ENCODE data around the gene MAPK9. TPM values are rescaled to one million over a fixed set of nuclear protein-coding genes. Genes with fewer than 3 reads are reported as not detected.
A peak's percentile ranks its signal among the peaks of the same experiment; 100 is the strongest.

MAPK9 gene
- total RNA-seq, 1 experiment from 2014 or later = 54.0 TPM

- H2AFZ ChIP-seq = no peak overlapping the region
- H3K9me3 ChIP-seq (ENCODE audit: insufficient read depth, low read depth) = no peaks in the 10 kb centered on the region
- peaks cover 47% of the 10 kb centered on the region for H3F3A ChIP-seq (ENCODE audit: insufficient read depth, low read depth)
- H3K4me1 ChIP-seq (replicated peaks; ENCODE audit: insufficient read depth) = peaks cover 57% of the 10 kb centered on the region
- no peaks in the 10 kb centered on the region for H4K20me1 ChIP-seq (ENCODE audit: insufficient read depth)
- peaks cover 7% of the 10 kb centered on the region; the same call in 1 of the 2 replicates for H3K79me2 ChIP-seq (ENCODE audit: low read depth)
- H3K27ac ChIP-seq = peak overlapping the region; percentile 90
- TF ChIP-seq EZH2 (IDR thresholded peaks at IDR 0.05; ENCODE audit: low read depth) (no peak), CTCF (conservative IDR thresholded peaks at IDR 0.05) (no peak)
- CTCF ChIA-PET = interaction anchor here (0.6 to 1.1 kb wide), 3 partner anchors 16 to 112 kb away, joined by 3 to 6 read pairs (median 4); no protein-coding TSS in a partner anchor
- H3K9me2 ChIP-seq (ENCODE audit: insufficient read depth) = no peaks in the 10 kb centered on the region
- POLR2A ChIA-PET (ENCODE audit: unreplicated experiment) = interaction anchor here (0.6 kb wide), 1 partner anchor 137 kb away, joined by 4 read pairs; no protein-coding TSS in a partner anchor
- TSS peak; percentile 30 for BruUV-seq (replicated peaks)
- H3K4me2 ChIP-seq = peak overlapping the region; percentile 77
- 0 out of 2 replicates have a peak overlapping the region, but pooled peaks have one; percentile 38 for H3K4me3 ChIP-seq
- H3K36me3 ChIP-seq (ENCODE audit: low read depth) = no peaks in the 10 kb centered on the region
- no peaks in the 10 kb centered on the region for H3K27me3 ChIP-seq (ENCODE audit: insufficient read depth, low read depth)
- DNase-seq = no peak
- intact Hi-C loops (cut with micrococcal nuclease; ENCODE audit: unreplicated experiment) = loop anchor here (1.0 to 2.0 kb wide), 3 partner anchors 15 to 138 kb away; no protein-coding TSS in a partner anchor
Observed at GRCh38 chr5:180329606-180330269, 37.9 kb upstream of the MAPK9 start.

- peaks cover 7% of the 10 kb centered on the region; the same call in 1 of the 2 replicates for H3K79me2 ChIP-seq (ENCODE audit: low read depth)
- H4K20me1 ChIP-seq (ENCODE audit: insufficient read depth) = no peaks in the 10 kb centered on the region
- no peaks in the 10 kb centered on the region for H3K27me3 ChIP-seq (ENCODE audit: insufficient read depth, low read depth)
- H3F3A ChIP-seq (ENCODE audit: insufficient read depth, low read depth) = peaks cover 41% of the 10 kb centered on the region
- H3K9me2 ChIP-seq (ENCODE audit: insufficient read depth) = no peaks in the 10 kb centered on the region
- no peaks in the 10 kb centered on the region for H3K9me3 ChIP-seq (ENCODE audit: insufficient read depth, low read depth)
- no peak for DNase-seq
- H3K27ac ChIP-seq = no peak overlapping the region
- H3K36me3 ChIP-seq (ENCODE audit: low read depth) = no peaks in the 10 kb centered on the region
- H3K4me2 ChIP-seq = no peak overlapping the region
- no peak overlapping the region for H2AFZ ChIP-seq
- TF ChIP-seq EZH2 (IDR thresholded peaks at IDR 0.05; ENCODE audit: low read depth) (no peak), CTCF (conservative IDR thresholded peaks at IDR 0.05) (no peak)
- peaks cover 50% of the 10 kb centered on the region for H3K4me1 ChIP-seq (replicated peaks; ENCODE audit: insufficient read depth)
- intact Hi-C loops (cut with micrococcal nuclease; ENCODE audit: unreplicated experiment) = no loop called here
- CTCF ChIA-PET = interaction anchor here (0.7 to 1.4 kb wide), 8 partner anchors 13 to 144 kb away, joined by 3 to 16 read pairs (median 6); no protein-coding TSS in a partner anchor
- H3K4me3 ChIP-seq = no peak overlapping the region
- no TSS peak for BruUV-seq (replicated peaks)
- POLR2A ChIA-PET (ENCODE audit: unreplicated experiment) = interaction anchor here (0.5 to 0.6 kb wide), 3 partner anchors 9 to 138 kb away, joined by 3 to 4 read pairs (median 3); no protein-coding TSS in a partner anchor
Observed at GRCh38 chr5:180329138-180329435, 37.2 kb upstream of the MAPK9 start.

GRCh38 chr5:180328296-180329137 lies 36.6 kb upstream of the MAPK9 start:
- H4K20me1 ChIP-seq (ENCODE audit: insufficient read depth) = no peaks in the 10 kb centered on the region
- no peaks in the 10 kb centered on the region for H3K27me3 ChIP-seq (ENCODE audit: insufficient read depth, low read depth)
- intact Hi-C loops (cut with micrococcal nuclease; ENCODE audit: unreplicated experiment) = no loop called here
- peak; percentile 55 to 78 for DNase-seq
- H3K36me3 ChIP-seq (ENCODE audit: low read depth) = no peaks in the 10 kb centered on the region
- H3K9me2 ChIP-seq (ENCODE audit: insufficient read depth) = no peaks in the 10 kb centered on the region
- POLR2A ChIA-PET (ENCODE audit: unreplicated experiment) = interaction anchor here (0.5 to 0.6 kb wide), 3 partner anchors 9 to 139 kb away, joined by 3 to 4 read pairs (median 3); no protein-coding TSS in a partner anchor
- peaks cover 7% of the 10 kb centered on the region; the same call in 1 of the 2 replicates for H3K79me2 ChIP-seq (ENCODE audit: low read depth)
- CTCF ChIA-PET = interaction anchor here (0.6 to 1.4 kb wide), 10 partner anchors 13 to 805 kb away, joined by 3 to 16 read pairs (median 6); no protein-coding TSS in a partner anchor
- H2AFZ ChIP-seq = no peak overlapping the region
- no peak overlapping the region for H3K27ac ChIP-seq
- H3K4me2 ChIP-seq = no peak overlapping the region
- peaks cover 45% of the 10 kb centered on the region for H3K4me1 ChIP-seq (replicated peaks; ENCODE audit: insufficient read depth)
- peaks cover 36% of the 10 kb centered on the region for H3F3A ChIP-seq (ENCODE audit: insufficient read depth, low read depth)
- H3K9me3 ChIP-seq (ENCODE audit: insufficient read depth, low read depth) = no peaks in the 10 kb centered on the region
- no peak overlapping the region for H3K4me3 ChIP-seq
- BruUV-seq (replicated peaks) = no TSS peak
- peak; percentile 90 for TF ChIP-seq CTCF (conservative IDR thresholded peaks at IDR 0.05)
- TF ChIP-seq EZH2 (IDR thresholded peaks at IDR 0.05; ENCODE audit: low read depth) = no peak
